Measurements from ENCODE around the gene ZNF595. TPM values are rescaled to one million over a fixed set of nuclear protein-coding genes. Genes with fewer than 3 reads are reported as not detected.
"Not testable (repeated sequence)": the region's sequence is repeated elsewhere in the genome, so short reads cannot be mapped to it uniquely, and the experiment has no call there.

ZNF595 gene
- 4.7 TPM for polyA plus RNA-seq (2013, experiment 1 of 2; ENCODE audit: insufficient read length)
- polyA plus RNA-seq (2013, experiment 2 of 2; ENCODE audit: insufficient read length) = 4.3 TPM

DNA sequence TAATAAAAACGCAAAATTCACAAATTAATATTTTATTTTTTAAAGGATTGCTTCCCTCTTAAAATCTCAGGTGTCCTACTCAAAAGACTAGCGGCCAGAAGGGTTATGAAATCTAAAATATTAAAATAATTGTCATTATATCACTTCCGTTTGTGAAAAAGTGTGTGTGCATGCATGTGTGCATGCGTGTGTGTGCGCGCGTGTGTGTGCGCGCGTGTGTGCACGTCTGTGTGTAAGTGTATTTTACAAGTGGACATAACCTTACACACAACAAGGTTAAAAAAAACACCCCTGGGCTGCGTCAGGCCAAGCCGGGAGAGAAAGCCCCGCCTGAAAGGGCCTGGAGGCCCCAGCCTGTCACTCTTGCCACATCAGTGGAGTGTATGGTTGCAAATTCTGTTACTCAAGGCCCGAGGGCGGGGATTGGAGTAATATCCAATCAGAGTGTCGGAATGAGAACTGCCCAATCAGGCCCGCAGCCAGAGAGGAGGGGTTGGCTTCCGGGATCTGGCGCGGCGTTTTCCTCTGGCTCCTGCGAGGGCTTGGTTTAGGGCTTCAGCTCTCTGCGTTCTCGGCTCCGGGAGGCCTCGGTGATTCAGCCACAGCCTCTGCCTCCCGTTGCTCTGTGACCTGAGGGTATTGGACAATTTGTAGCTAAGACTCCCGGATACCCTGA is at the start of gene ZNF595:
ZNF595 (plus strand) TSS at position 518 of the 676 bp plus-strand sequence. CDS start 168 bp downstream, outside the sequence.
- not testable (repeated sequence) for DNase-seq

DNA sequence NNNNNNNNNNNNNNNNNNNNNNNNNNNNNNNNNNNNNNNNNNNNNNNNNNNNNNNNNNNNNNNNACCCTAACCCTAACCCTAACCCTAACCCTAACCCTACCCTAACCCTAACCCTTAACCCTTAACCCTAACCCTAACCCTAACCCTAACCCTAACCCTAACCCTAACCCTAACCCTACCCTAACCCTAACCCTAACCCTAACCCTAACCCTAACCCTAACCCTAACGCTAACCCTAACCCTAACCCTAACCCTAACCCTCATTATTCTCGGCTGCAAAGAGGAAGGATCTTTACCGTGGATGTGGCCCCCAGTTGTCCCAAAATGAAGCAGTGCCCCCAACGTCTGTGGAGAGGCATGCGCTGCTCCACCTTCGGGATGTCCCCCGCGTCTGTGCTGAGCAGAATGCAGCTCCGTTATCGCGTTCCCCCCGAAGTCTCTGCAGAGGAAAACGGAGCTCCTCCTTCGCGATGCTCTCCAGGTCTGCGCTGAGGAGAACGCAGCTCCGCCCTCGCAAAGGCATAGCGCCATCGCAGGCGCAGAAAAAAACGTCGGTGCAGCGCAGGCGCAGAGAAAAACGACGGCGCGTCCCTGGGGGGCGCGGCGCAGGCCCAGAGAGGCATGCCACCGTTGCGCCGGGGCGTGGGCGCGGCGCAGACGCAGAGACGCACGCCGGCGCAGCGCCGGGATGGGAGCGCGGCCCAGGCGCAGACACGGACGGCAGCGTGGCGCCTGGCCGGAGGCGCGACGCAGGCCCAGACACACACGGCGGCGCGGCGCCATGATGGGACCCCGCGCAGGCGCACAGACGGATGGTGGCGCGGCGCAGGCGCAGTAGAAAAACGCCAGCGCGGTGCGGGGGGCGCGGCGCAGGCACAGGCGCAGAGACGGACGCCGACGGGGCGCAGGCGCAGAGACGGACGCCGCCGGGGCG is 42.9 kb upstream of the ZNF595 start:
- DNase-seq = not testable (repeated sequence)

- not testable (repeated sequence) for DNase-seq
Observed at GRCh38 chr4:11095-11815, 41.9 kb upstream of the ZNF595 start.

DNA sequence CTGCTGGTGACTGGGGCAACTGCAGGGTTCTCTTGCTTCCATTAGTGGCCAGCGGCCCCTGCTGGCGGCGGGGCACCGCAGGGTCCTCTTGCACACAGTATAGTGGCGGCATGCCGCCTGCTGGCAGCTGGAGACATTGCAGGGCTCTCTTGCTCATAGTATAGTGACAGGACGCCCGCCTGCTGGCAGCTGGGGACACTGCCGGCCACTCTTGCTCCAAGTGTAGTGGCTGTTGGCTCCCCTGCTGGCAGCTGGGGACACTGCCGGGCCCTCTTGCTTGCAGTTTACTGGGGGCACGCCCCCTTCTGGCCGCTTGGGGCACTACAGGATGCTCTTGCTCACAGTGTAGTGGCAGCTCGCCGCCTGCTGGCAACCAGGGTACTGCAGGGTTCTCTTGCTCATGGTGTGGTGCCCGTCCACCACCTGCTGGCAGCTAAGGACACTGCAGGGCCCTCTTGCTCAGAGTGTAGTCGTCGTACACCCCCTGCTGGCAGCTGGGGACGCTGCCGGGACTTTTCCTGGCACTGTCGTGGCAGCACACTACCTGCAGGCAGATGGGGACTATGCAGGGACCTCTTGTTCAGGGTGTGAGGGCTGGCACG is 41.2 kb upstream of the ZNF595 start:
- not testable (repeated sequence) for DNase-seq

- not testable (repeated sequence) for DNase-seq
Observed at GRCh38 chr4:18128-18527, 35.0 kb upstream of the ZNF595 start.

- DNase-seq = not testable (repeated sequence)
Observed at GRCh38 chr4:18589-18988, 34.5 kb upstream of the ZNF595 start.

- not testable (repeated sequence) for DNase-seq
Observed at GRCh38 chr4:22882-23281, 30.2 kb upstream of the ZNF595 start.

- not testable (repeated sequence) for DNase-seq
Observed at GRCh38 chr4:24359-24758, 28.8 kb upstream of the ZNF595 start.

DNA sequence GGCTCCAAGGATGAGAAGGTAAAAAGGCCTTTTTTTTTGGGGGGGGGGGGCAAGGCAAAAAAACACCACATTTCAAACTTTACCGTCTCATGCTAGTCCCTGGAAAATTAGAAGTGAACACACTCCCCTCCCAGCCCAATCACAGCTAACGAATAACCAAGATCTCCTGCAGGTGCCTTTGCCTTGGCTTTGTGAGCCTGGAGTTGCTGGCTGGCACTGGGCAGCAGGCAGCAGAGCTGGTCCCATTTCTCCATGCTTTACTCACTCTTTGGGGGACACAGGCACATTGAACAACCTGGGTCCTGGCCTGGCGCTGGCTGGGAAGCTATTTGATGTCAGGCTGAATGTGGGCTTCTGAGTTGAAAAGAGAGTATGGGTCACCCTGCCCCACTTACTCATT is 25.6 kb upstream of the ZNF595 start:
- DNase-seq = not testable (repeated sequence)

- not testable (repeated sequence) for DNase-seq
Observed at GRCh38 chr4:28767-29542, 24.2 kb upstream of the ZNF595 start.

DNA sequence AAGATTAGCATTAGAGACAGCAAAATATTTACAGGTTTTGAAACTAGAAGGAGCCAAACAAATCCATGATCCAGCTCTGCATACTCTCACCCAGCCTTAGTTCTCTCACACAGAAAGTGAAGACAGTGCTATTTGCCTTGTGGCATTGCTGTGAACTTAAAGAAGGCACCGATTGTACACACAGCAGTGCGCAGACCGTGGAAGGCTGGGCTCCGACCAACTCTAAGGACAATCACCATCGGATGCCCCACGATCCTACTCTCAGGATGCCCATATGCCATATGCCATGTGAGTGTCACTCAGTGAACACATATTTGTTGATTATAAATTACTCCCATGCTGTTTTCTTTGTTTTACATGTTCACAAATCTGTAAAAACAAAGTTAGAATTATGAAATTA is 19.8 kb upstream of the ZNF595 start:
- DNase-seq = not testable (repeated sequence)

- not testable (repeated sequence) for DNase-seq
Observed at GRCh38 chr4:36559-37415, 16.3 kb upstream of the ZNF595 start.

DNA sequence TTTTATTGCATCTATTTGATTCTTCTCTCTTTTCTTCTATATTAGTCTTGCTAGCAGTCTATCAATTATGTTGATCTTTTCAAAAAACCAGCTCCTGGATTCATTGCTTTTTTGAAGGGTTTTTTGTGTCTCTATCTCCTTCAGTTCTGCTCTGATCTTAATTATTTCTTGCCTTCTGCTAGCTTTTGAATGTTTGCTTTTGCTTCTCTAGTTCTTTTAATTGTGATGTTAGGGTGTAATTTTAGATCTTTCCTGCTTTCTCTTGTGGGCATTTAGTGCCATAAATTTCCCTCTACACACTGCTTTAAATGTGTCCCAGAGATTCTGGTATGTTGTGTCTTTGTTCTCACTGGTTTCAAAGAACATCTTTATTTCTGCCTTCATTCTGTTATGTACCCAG is 14.9 kb upstream of the ZNF595 start:
- DNase-seq = not testable (repeated sequence)

DNA sequence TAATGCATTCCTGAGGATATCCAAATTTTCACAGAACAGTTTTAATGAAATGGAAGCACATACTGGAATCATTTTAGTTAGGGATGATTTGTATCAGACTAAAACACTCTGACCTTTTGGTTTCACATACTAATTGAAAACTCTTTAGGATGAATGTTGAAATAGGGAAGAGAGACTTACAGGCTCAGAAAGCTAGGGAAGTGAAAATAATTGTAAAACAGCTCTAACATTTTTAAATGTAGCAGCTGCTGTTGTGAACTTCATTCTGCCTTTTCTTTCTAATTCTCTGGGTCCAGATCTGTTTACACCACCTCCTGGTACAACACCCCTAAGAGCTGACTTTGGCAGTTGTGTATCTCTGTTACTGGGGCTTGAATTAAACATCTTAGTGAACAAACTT is 9.7 kb upstream of the ZNF595 start:
- DNase-seq = not testable (repeated sequence)

DNA sequence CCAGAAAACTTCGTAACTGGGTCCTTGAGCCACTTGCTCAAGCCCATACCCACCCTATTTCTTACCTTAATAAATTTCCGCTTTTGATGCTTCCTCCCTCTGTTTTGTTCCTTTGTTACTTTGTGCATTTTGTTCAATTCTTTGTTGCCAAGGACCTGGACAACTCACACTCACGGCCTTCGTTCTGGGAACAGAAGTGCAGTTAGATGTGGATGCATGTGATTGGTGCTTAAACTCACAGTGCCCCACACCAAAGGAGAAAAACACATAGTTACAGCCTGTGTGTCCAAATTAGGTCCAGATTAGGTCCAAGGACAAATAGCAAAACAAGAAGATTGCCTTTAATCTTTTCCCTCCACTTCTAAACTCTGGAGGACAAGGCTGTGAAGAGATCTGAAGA is 1.9 kb upstream of the ZNF595 start:
- DNase-seq = not testable (repeated sequence)

DNA sequence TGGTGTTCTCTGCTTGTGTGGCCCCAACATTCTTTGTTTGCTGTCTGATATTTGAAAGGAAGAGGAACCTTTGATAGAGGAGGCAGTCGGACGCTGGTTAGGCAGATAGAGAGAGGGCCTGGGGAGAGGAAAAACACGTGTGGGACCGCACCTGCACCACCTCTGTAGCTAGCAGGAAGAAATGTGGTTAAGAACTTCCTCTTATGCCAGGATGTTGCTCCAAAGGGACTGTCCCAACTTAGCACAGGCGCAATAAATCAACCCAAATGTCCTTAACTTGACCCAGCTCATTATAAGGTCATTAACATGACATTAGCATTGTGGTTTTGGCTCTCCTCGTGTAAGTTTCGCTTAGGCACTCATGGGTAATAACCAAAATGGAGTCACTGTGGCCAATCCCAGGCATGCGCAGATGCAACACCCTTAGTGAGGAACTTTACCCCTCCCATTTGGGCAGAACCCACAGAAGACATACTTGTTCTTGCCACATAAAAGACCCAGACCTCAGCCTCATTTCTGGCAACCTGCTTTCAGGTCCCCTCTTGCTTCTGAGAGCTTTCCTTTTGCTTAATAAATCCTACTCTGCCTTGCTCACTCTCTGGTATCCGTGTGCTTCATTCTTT is 1.4 kb upstream of the ZNF595 start:
- DNase-seq = not testable (repeated sequence)

DNA sequence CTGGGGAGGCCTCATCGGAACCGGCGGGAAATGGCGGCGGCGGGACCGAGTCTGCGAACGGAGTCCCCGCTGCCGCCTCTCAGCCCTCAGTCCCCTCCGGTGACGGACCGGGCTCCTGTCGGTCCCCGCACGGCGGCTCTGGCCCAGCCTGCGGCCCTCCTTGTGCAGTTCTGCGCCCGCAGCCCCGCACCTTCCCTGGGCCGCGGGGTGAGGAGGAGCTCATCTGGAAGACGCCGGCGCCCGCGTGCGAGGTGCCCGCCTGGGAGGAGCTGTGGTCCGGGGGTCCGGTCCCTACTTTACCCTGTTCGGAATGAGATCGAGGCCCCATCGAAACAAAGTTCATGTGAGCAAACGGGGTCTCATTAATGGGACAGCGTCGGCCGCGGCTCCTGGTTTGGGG is 400 bp downstream of the ZNF595 start:
- not testable (repeated sequence) for DNase-seq

DNA sequence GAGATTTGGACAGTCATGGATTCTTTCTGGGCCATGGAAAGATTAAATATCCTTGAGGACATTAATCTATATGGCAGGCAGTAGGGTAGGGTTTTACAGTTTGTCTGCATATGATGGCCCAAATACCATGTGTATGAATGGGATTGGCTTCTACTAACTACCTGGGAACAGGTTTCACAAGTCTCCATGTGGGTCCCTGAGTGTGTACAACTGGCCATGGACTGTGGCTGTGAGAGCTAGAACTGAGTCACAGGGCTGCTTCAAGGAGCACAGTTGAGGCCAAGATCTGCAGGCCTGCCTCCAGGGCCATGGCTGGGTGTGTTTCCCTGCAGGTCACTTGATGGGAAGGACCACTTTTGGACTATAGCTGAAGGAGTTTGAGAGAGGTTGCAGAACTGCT is 11.6 kb downstream of the ZNF595 start:
- not testable (repeated sequence) for DNase-seq

- no peak for DNase-seq
Observed at GRCh38 chr4:71830-72229, 18.7 kb downstream of the ZNF595 start.

DNA sequence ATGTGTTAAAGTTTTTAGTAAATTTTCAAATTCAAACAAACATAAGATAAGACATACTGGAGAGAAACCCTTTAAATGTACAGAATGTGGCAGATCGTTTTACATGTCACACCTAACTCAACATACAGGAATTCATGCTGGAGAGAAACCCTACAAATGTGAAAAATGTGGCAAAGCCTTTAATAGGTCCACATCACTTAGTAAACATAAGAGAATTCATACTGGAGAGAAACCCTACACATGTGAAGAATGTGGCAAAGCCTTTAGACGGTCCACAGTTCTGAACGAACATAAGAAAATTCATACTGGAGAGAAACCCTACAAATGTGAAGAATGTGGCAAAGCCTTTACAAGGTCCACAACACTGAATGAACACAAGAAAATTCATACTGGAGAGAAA is 32.8 kb downstream of the ZNF595 start:
- no peak for DNase-seq

All from fibroblast of skin of back (primary cell).